HepG2 (cell line): Measurements from ENCODE around the gene HEMK1. TPM values are rescaled to one million over a fixed set of nuclear protein-coding genes. Genes with fewer than 3 reads are reported as not detected.

Experiments
- ATAC-seq: fragments of 200-7000 bp; cut with Tn5 transposase; 3 replicates; pipeline ENCODE4 v1.9.1; 2020; ENCODE audit warnings: mild to moderate bottlenecking, moderate library complexity
- BruUV-seq: library from RNA; stranded (reverse); fragments of 400-500 nt; replicated peaks from 2 replicates; lab custom pipeline; 2021; lab: Mats Ljungman, UMichigan
- CTCF ChIA-PET: fragments of 300-600 bp; formaldehyde crosslinking; extraction: SDS; loops from one replicate; lab custom pipeline; 2021; ENCODE audit warnings: low total read pairs, inconsistent platforms, low intra/inter-chr PET ratio; lab: Yijun Ruan, JAX
- POLR2A ChIA-PET: fragments of 350-600 bp; sonication (Branson Sonifier 250); formaldehyde crosslinking; loops from one replicate; lab custom pipeline; 2020; ENCODE audit warnings: antibody characterized with exemption, inconsistent platforms; lab: Yijun Ruan, JAX
- DNase-seq: peaks from one replicate; pipeline ENCODE4 v3.0.0-alpha.2; 2015; ENCODE audit warnings: low spot score
- FAIRE-seq: peaks from 3 replicates; lab custom pipeline; 2011; peaks lifted over from hg19 to GRCh38; lab: Jason Lieb, UNC
- H2AFZ ChIP-seq: one replicate; pipeline ENCODE4 v1.6.1; 2011; ENCODE audit warnings: low read length, inconsistent platforms
- H3K27ac ChIP-seq: fragments of 300-600 bp; 3 replicates; pipeline ENCODE4 v1.8.0; 2011; ENCODE audit warnings: mixed run types, mild to moderate bottlenecking, mixed read lengths, low read length, inconsistent platforms; ENCODE audit not compliant: insufficient read depth; ENCODE audit errors: extremely low read length
- H3K27me3 ChIP-seq, 2 experiments: fragments of 200-600 bp in 1 of 2; 2 replicates in 1 of 2; 3 replicates in 1 of 2; pipeline versions ENCODE4 v1.6.0 to v1.8.0; 2011; ENCODE audit warnings: low read length in 2 of 2, mild to moderate bottlenecking in 2 of 2, moderate library complexity in 2 of 2, inconsistent platforms in 1 of 2; ENCODE audit not compliant: insufficient read depth in 2 of 2, control insufficient read depth in 1 of 2
- H3K36me3 ChIP-seq, 2 experiments: fragments of 200-600 bp in 1 of 2; replicated peaks in 1 of 2; 2 replicates in 1 of 2; 3 replicates in 1 of 2; pipeline versions ENCODE4 v1.5.1 to v1.8.0; 2011; ENCODE audit warnings: low read length in 2 of 2, inconsistent platforms in 1 of 2; ENCODE audit not compliant: insufficient read depth in 2 of 2, control insufficient read depth in 1 of 2
- H3K4me1 ChIP-seq: 2 replicates; pipeline ENCODE4 v1.5.1; 2012; ENCODE audit warnings: low read length, inconsistent platforms; ENCODE audit not compliant: insufficient read depth
- H3K4me2 ChIP-seq: 2 replicates; pipeline ENCODE4 v1.6.0; 2011; ENCODE audit warnings: low read depth, low read length, inconsistent platforms
- H3K4me3 ChIP-seq, 3 experiments: fragments of 200-600 bp in 1 of 3; sonication (generic), shearing (Covaris generic) in 1 of 3; replicated peaks in 1 of 3; 2 replicates each; pipeline ENCODE4 v1.5.1; 2011 to 2016; ENCODE audit warnings: low read length in 3 of 3, inconsistent platforms in 2 of 3, low read depth in 2 of 3, mild to moderate bottlenecking in 2 of 3, control low read depth in 1 of 3, mixed read lengths in 1 of 3; ENCODE audit not compliant: insufficient read depth in 1 of 3
- H3K79me2 ChIP-seq: one replicate; pipeline ENCODE4 v1.6.1; 2011; ENCODE audit warnings: low read length, inconsistent platforms; ENCODE audit not compliant: insufficient read depth
- H3K9ac ChIP-seq: 2 replicates; pipeline ENCODE4 v1.6.0; 2011; ENCODE audit warnings: mild to moderate bottlenecking, low read depth, low read length, inconsistent platforms; ENCODE audit not compliant: insufficient read depth
- H3K9me3 ChIP-seq: 2 replicates; pipeline ENCODE4 v1.5.1; 2012; ENCODE audit warnings: mild to moderate bottlenecking, low read length
- H4K20me1 ChIP-seq: 2 replicates; pipeline ENCODE4 v1.6.0; 2011; ENCODE audit warnings: inconsistent platforms, mild to moderate bottlenecking, low read length, moderate library complexity; ENCODE audit not compliant: insufficient read depth
- DMAP1 ChIP-seq: IDR thresholded peaks from 2 replicates; pipeline ENCODE4 v1.6.1; 2016
- FOXC1 ChIP-seq: sonication (generic); formaldehyde crosslinking; IDR thresholded peaks from 2 replicates; pipeline ENCODE4 v1.8.0; 2022; ENCODE audit warnings: mild to moderate bottlenecking, missing genetic modification reagents, borderline replicate concordance
- GFI1 ChIP-seq: sonication (generic); formaldehyde crosslinking; IDR thresholded peaks from 2 replicates; pipeline ENCODE4 v1.5.0; 2020; ENCODE audit warnings: missing genetic modification reagents, mild to moderate bottlenecking, borderline replicate concordance
- GTF3A ChIP-seq: sonication (generic); formaldehyde crosslinking; conservative IDR thresholded peaks from 2 replicates; pipeline ENCODE4 v1.4.0; 2020; ENCODE audit warnings: mild to moderate bottlenecking, missing genetic modification reagents
- NFRKB ChIP-seq: fragments of 450-650 bp; IDR thresholded peaks from 2 replicates; pipeline ENCODE4 v1.6.1; 2017
- TGIF2 ChIP-seq: IDR thresholded peaks from 2 replicates; pipeline ENCODE4 v1.6.1; 2016; ENCODE audit warnings: control low read depth, missing compliant biosample characterization
- ZFX ChIP-seq: sonication (generic); formaldehyde crosslinking; IDR thresholded peaks from 2 replicates; pipeline ENCODE4 v1.4.0; 2020; ENCODE audit warnings: mild to moderate bottlenecking, low read depth, missing genetic modification reagents, moderate library complexity
- ZHX2 ChIP-seq, 2 experiments: sonication (generic) in 1 of 2; formaldehyde crosslinking in 1 of 2; IDR thresholded peaks; 2 replicates each; pipeline versions ENCODE4 v1.6.1 to v1.9.0; 2014 to 2022; ENCODE audit warnings: antibody characterized with exemption in 1 of 2, borderline replicate concordance in 1 of 2, inconsistent platforms in 1 of 2, low read depth in 1 of 2, missing genetic modification reagents in 1 of 2
- WGBS: methylation state at CpG from one replicate; pipeline ENCODE4 v1.1.6; 2017; ENCODE audit warnings: low lambda C conversion rate; 5-methylcytosine and 5-hydroxymethylcytosine counted together
- in situ Hi-C: cut with HindIII; loops from 2 replicates; pipeline ENCODE4 v1.10.0; 2017; ENCODE audit warnings: low pct_unique_long_range_greater_than_20kb; ENCODE audit not compliant: extremely low pct_ligation_motif_present
- intact Hi-C: fragments of 100-400 bp; cut with micrococcal nuclease; formaldehyde crosslinking; loops from one replicate; pipeline ENCODE4 v1.10.0; 2022; ENCODE audit not compliant: unreplicated experiment
- polyA plus RNA-seq, 8 experiments: library from polyadenylated mRNA; depleted of rRNA in 3 of 8; stranded (reverse) in 7 of 8; unstranded in 1 of 8; fragments of >200 nt; fragmentation: Illumina TruSeq in 4 of 8; extraction: Trizol in 4 of 8; gene quantifications; 2 replicates each; pipeline versions ENCODE4 v1.2.1 to v1.2.3, GENCODE V29; 2011 to 2016; ENCODE audit warnings: low read depth in 4 of 8, missing spikeins in 1 of 8, mixed read lengths in 1 of 8; ENCODE audit not compliant: insufficient read depth in 1 of 8
- total RNA-seq, 5 experiments: library from RNA; depleted of rRNA; stranded (reverse); fragments of >200 nt; fragmentation: Illumina TruSeq; extraction: Trizol; gene quantifications; 2 replicates each; pipeline ENCODE4 v1.2.3, GENCODE V29; 2016; ENCODE audit warnings: low read depth in 1 of 5

HEMK1 gene
- total and polyA plus RNA-seq, 2 of the 13 experiments (the other 11 are each of a cell fraction or from before 2014, with no cell fraction given) = 9.8 to 12.6 TPM

DNA sequence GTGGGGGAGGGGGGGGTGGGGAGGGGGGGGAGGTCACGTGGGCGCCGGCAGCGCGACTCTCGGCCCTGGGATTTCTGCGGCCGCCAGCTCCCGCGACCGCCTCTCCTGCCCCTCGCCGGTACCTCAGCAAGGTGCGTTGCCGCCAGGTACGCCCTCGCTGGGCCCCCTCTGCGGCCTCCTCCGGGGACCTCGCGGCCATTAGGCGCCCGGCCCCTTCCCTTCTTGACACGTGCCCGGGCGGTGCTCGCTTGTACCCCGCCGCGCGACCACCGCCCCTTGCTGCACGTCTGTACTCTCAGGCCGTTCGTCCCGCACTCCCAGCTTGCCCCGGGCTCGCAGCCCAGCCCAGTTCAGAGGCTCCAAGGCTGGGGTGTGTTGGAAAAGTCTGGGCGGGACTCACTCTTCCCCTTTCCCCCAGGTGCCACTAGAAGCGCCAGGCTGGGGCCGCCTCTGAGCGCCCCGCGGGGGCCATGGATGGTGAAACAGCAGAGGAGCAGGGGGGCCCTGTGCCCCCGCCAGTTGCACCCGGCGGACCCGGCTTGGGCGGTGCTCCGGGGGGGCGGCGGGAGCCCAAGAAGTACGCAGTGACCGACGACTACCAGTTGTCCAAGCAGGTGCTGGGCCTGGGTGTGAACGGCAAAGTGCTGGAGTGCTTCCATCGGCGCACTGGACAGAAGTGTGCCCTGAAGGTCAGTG lies 47.9 kb downstream of the HEMK1 start, which contains the start of gene MAPKAPK3:
Gene MAPKAPK3 (plus strand): TSS at position 56 of the 696 bp plus-strand sequence. CDS start 415 bp downstream, at position 471.
- H3K4me1 ChIP-seq = peaks cover 47% of the 10 kb centered on the region
- peaks cover 7% of the 10 kb centered on the region for H3K79me2 ChIP-seq
- peaks cover 0 to 9% of the 10 kb centered on the region in 2 experiments; a peak in 1 of 5 replicates for H3K27me3 ChIP-seq
- ChIA-PET POLR2A (interaction anchor here (0.8 to 4.0 kb wide), 11 partner anchors 14 to 768 kb away, joined by 3 to 33 read pairs (median 4); partner anchors contain the start of genes HEMK1 and MANF), CTCF (interaction anchor here (2.1 to 8.0 kb wide), 3 partner anchors 35 to 755 kb away, joined by 11 to 182 read pairs (median 16); partner anchors contain the start of gene HEMK1)
- peak within 1 kb of the TSS; percentile 99 for H3K4me2 ChIP-seq
- in situ Hi-C loops = loop anchor here (5.0 kb wide), 2 partner anchors 35 to 755 kb away; no protein-coding TSS in a partner anchor
- ATAC-seq (peak; percentile 51), FAIRE-seq (no peak), DNase-seq (peak; percentile 29)
- peak within 1 kb of the TSS; percentile 81 for H3K9ac ChIP-seq
- H3K27ac ChIP-seq = peak within 1 kb of the TSS; percentile 86
- H4K20me1 ChIP-seq = no peaks in the 10 kb centered on the region
- H2AFZ ChIP-seq = no peak within 1 kb of the TSS
- peak within 1 kb of the TSS; percentile 69 to 79 (median 70) for H3K4me3 ChIP-seq
- 0% methylated on average over 4 of the region's 58 CpGs for WGBS
- peaks cover 0 to 2% of the 10 kb centered on the region in 2 experiments; a peak in 1 of 5 replicates for H3K36me3 ChIP-seq
- intact Hi-C loops = loop anchor here (10.0 kb wide), 1 partner anchor 348 kb away; no protein-coding TSS in a partner anchor
- no peaks in the 10 kb centered on the region for H3K9me3 ChIP-seq
- no TSS peak for BruUV-seq
- peak; percentile 59; the same call in 1 of the 2 replicates for TF ChIP-seq DMAP1 (CRISPR knock-in tag)
- TF ChIP-seq GFI1 (CRISPR knock-in tag) = no peak
- TF ChIP-seq FOXC1 = no peak
- TF ChIP-seq NFRKB = no peak
- TF ChIP-seq TGIF2 (CRISPR knock-in tag) = no peak; the same call in 1 of the 2 replicates
- TF ChIP-seq GTF3A (CRISPR knock-in tag) = no peak
- TF ChIP-seq ZHX2 (IDR thresholded peaks at IDR 0.05; ENCODE audit: low read depth) = no peak
- TF ChIP-seq ZHX2 (CRISPR knock-in tag; IDR thresholded peaks at IDR 0.05; ENCODE audit: borderline replicate concordance) = no peak
- TF ChIP-seq ZFX (CRISPR knock-in tag) = peak; percentile 71
